ENCODE data around the gene METTL16. TPM values are rescaled to one million over a fixed set of nuclear protein-coding genes. Genes with fewer than 3 reads are reported as not detected.

METTL16 gene
- polyA plus RNA-seq, 3 donors from 2014 or later: 7.9 to 23.8 (median 11.8) TPM

DNA sequence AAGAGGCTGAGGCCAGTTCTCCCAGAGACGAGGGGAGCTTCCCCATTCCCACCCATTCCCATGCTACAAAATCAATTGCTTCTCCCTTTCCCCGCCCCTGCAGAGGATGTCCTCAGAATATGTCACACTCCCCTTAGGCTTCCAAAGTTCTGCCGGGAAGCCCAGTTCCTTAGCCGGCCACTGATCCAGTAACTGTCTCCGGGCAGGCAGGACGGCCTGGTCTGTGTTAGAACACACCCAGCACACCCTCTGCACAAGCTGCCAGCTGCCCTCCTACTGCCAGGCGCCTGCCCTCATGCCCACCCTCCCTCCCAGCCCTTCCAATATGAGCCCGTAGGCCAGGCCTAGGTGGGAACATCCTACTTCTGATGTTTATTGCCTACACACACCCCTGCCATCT is 143.3 kb downstream of the METTL16 start:
- Mint-ChIP-seq H3K27ac (no peak overlapping the region), H3K4me3 (no peak overlapping the region), H3K9me3 (no peaks in the 10 kb centered on the region), H3K4me1 (no peaks in the 10 kb centered on the region), H3K27me3 (ENCODE audit: low read depth in 3 of 3) (peaks cover 0 to 3% (median 0%) of the 10 kb centered on the region in 3 donors), H3K36me3 (peaks cover 0 to 3% (median 0%) of the 10 kb centered on the region in 3 donors)
- no peak for DNase-seq

DNA sequence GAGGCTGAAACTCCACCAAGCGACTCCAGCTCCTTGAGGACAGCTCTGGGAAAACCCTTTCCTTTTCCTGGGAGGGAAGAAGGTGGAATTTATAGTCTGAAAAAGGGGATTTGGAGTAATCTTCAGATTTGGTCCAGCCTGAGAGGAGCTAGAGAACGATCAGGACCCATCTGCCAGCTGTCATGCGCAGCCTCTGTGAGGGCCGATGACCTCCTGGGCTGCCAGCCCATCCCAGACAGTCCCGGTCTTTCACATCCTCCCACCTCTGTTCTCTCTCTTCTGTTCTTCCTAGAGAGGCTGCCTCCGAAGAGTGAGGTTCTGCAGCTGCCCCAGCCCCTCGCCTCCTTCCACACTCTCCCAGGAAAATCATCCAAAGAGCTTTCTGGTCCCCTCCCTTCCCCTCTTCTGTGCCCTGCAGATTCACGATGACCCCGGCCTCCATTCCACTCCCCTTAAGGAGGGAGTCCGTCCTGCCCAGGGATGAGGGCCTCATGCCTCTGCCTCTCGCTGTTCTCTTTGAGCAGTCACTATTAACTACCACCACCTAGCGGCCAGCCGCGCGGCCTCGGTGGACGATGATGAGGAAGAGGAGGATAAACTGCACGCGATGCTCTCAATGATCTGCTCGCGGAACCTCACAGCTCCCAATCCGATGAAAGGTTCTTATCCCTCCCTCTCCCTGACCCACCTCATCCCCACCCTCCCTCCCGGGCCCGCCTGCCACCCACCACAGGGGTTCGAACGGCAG is 144.8 kb downstream of the METTL16 start:
- H3K36me3 Mint-ChIP-seq: no peaks in the 10 kb centered on the region
- no peak overlapping the region for H3K27ac Mint-ChIP-seq
- H3K4me1 Mint-ChIP-seq: no peaks in the 10 kb centered on the region
- no peaks in the 10 kb centered on the region for H3K9me3 Mint-ChIP-seq
- no peak overlapping the region for H3K4me3 Mint-ChIP-seq
- no peak for DNase-seq
- peaks cover 0 to 4% (median 0%) of the 10 kb centered on the region in 3 donors for H3K27me3 Mint-ChIP-seq (ENCODE audit: low read depth in 3 of 3)

Other genes with a start within 250 kb of the METTL16 start
- gene SMG6, start 208.1 kb downstream of the METTL16 start, polyA plus RNA-seq: 1 to 10 TPM; 1.6 to 9.8 (median 4.7) TPM
- gene SRR, start 207.9 kb downstream of the METTL16 start, polyA plus RNA-seq: 10 to 100 TPM in 1 of 3 donors, 1 to 10 TPM in 2; 6.6 to 13.9 (median 8.6) TPM
- gene TSR1, start 175.4 kb downstream of the METTL16 start, polyA plus RNA-seq: 10 to 100 TPM in 1 of 3 donors, 1 to 10 TPM in 2; 8.0 to 17.1 (median 9.5) TPM
- gene SGSM2, start 174.4 kb downstream of the METTL16 start, polyA plus RNA-seq: 1 to 10 TPM; 1.6 to 8.9 (median 3.3) TPM
- 1 to 10 TPM in 1 of 3 donors, under 1 TPM in 2; 0.10 to 1.1 (median 0.64) TPM for gene MNT, start 110.8 kb downstream of the METTL16 start, polyA plus RNA-seq
- gene PAFAH1B1, start 81.8 kb upstream of the METTL16 start, polyA plus RNA-seq: 10 to 100 TPM in 1 of 3 donors, 1 to 10 TPM in 2; 6.5 to 14.0 (median 8.7) TPM
- 10 to 100 TPM in 1 of 3 donors, 1 to 10 TPM in 2; 4.6 to 11.6 (median 7.4) TPM for gene CLUH, start 199.9 kb upstream of the METTL16 start, polyA plus RNA-seq
- not detected for gene CCDC92B, start 237.8 kb upstream of the METTL16 start, polyA plus RNA-seq

Measured in immature natural killer cell (primary cell).